Measurements from ENCODE around the gene TTLL5.

Gene TTLL5

DNA sequence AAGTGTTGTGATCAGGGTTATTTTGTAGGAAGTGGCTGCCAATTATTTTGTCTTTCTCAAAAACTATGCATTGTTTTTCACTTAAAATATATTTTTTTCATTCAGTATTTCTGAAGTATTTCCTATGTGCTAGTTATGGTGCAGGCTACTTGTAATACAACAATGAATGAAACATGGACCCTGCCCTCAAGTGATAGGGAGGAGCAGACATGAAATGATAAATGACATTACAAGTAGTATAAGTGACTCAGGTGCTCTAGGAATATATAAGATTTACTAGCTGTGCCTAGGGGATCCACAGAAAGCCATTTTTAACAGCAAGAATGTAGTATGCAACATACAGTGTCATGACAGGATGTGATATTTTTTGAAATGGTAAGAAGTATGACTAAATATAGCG, 65.3 kb downstream of the TTLL5 start:
- Histone ChIP-seq H3K9ac (no peak overlapping the region), H3K79me2 (no peaks in the 10 kb centered on the region), H2AFZ (no peak overlapping the region), H3K4me1 (peaks cover 9% of the 10 kb centered on the region), H3K27me3 (ENCODE audit: control insufficient read depth, insufficient read depth, low read length) (no peaks in the 10 kb centered on the region), H3K36me3 (ENCODE audit: control insufficient read depth, insufficient read depth, low read length) (no peaks in the 10 kb centered on the region), H3K9me3 (ENCODE audit: control insufficient read depth, low read length) (peaks cover 4% of the 10 kb centered on the region), H3K27ac (no peak overlapping the region), H3K4me3 (ENCODE audit: low read depth, low read length) (no peak overlapping the region), H3K4me2 (ENCODE audit: low read length) (no peak overlapping the region)
- TF ChIP-seq, protein P1, sequence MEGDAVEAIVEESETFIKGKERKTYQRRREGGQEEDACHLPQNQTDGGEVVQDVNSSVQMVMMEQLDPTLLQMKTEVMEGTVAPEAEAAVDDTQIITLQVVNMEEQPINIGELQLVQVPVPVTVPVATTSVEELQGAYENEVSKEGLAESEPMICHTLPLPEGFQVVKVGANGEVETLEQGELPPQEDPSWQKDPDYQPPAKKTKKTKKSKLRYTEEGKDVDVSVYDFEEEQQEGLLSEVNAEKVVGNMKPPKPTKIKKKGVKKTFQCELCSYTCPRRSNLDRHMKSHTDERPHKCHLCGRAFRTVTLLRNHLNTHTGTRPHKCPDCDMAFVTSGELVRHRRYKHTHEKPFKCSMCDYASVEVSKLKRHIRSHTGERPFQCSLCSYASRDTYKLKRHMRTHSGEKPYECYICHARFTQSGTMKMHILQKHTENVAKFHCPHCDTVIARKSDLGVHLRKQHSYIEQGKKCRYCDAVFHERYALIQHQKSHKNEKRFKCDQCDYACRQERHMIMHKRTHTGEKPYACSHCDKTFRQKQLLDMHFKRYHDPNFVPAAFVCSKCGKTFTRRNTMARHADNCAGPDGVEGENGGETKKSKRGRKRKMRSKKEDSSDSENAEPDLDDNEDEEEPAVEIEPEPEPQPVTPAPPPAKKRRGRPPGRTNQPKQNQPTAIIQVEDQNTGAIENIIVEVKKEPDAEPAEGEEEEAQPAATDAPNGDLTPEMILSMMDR (IDR thresholded peaks at IDR 0.05), result no peak

DNA sequence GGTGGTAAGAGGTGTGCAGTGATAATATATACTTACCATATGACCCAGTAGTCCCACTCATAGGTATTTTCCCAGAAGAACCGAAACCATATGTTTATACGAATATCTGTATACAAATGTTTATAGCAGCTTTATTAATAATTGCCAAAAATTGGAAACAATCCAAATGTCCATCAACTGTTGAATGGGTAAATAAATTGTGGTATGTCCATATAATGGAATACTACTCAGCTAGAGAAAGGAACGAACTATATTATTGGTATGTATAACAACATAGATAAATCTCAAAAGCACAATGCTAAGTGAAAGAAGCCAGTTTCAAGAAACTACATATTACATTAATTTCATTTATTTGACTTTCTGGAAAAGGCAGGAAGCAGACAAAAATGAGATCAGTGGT, 66.1 kb downstream of the TTLL5 start:
- peaks cover 6% of the 10 kb centered on the region for H3K4me1 ChIP-seq
- H3K9me3 ChIP-seq (ENCODE audit: control insufficient read depth, low read length), result peaks cover 4% of the 10 kb centered on the region
- no peaks in the 10 kb centered on the region for H3K36me3 ChIP-seq (ENCODE audit: control insufficient read depth, insufficient read depth, low read length)
- no peak overlapping the region for H3K4me3 ChIP-seq (ENCODE audit: low read depth, low read length)
- no peak overlapping the region for H3K27ac ChIP-seq
- no peak overlapping the region for H3K9ac ChIP-seq
- H3K4me2 ChIP-seq (ENCODE audit: low read length), result no peak overlapping the region
- no peaks in the 10 kb centered on the region for H3K27me3 ChIP-seq (ENCODE audit: control insufficient read depth, insufficient read depth, low read length)
- TF ChIP-seq, protein P1 (IDR thresholded peaks at IDR 0.05), result no peak
- no peaks in the 10 kb centered on the region for H3K79me2 ChIP-seq
- no peak overlapping the region for H2AFZ ChIP-seq

DNA sequence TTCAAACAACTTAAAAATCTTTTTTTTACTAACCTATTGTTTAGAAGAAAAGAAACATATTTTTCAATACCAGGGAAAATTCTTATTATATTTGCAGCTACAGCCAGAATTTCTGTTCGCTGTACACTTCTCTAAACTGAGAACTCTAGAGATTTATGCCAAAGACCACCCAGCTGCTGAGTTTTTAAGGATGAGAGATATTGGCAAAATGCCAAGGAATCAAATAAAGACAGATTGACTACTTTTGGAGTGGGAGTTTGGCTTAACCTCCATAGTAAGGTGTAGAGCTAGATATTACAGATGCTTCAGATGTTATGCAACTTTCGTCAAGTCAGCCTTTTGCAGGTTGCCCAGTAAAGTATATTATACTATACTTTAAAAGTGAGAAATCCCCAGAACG, 71.8 kb downstream of the TTLL5 start:
- no peak overlapping the region for H3K4me3 ChIP-seq (ENCODE audit: low read depth, low read length)
- H2AFZ ChIP-seq, result no peak overlapping the region
- TF ChIP-seq, protein P1 (IDR thresholded peaks at IDR 0.05), result no peak
- no peaks in the 10 kb centered on the region for H3K4me1 ChIP-seq
- H3K27me3 ChIP-seq (ENCODE audit: control insufficient read depth, insufficient read depth, low read length), result no peaks in the 10 kb centered on the region
- H3K27ac ChIP-seq, result no peak overlapping the region
- H3K36me3 ChIP-seq (ENCODE audit: control insufficient read depth, insufficient read depth, low read length), result no peaks in the 10 kb centered on the region
- H3K4me2 ChIP-seq (ENCODE audit: low read length), result no peak overlapping the region
- H3K9me3 ChIP-seq (ENCODE audit: control insufficient read depth, low read length), result no peaks in the 10 kb centered on the region
- H3K9ac ChIP-seq, result no peak overlapping the region
- H3K79me2 ChIP-seq, result no peaks in the 10 kb centered on the region

DNA sequence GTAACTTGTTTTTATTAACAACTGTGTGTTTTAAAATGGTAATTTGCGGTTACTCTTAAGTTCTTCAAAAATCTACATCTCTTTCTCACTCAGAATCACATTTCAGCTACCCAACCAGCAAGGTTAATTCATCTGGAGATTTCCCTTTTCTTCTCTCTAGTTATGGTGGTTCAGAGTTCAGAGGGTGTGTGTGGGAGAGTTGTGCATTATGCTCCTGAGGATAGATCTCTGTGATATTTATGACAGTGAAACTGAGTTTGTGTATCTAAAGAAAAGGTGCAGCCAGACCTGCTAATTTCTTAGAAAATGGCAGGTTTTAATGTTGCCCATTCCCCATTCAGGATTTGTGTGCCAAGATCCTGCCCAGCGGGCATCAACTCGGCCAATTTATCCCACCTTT, 73.8 kb downstream of the TTLL5 start:
- H3K4me3 ChIP-seq (ENCODE audit: low read depth, low read length), result no peak overlapping the region
- no peaks in the 10 kb centered on the region for H3K9me3 ChIP-seq (ENCODE audit: control insufficient read depth, low read length)
- no peaks in the 10 kb centered on the region for H3K4me1 ChIP-seq
- H3K9ac ChIP-seq, result no peak overlapping the region
- no peak overlapping the region for H3K27ac ChIP-seq
- no peak overlapping the region for H3K4me2 ChIP-seq (ENCODE audit: low read length)
- H2AFZ ChIP-seq, result no peak overlapping the region
- no peaks in the 10 kb centered on the region for H3K27me3 ChIP-seq (ENCODE audit: control insufficient read depth, insufficient read depth, low read length)
- no peaks in the 10 kb centered on the region for H3K36me3 ChIP-seq (ENCODE audit: control insufficient read depth, insufficient read depth, low read length)
- H3K79me2 ChIP-seq, result no peaks in the 10 kb centered on the region
- TF ChIP-seq, protein P1 (IDR thresholded peaks at IDR 0.05), result no peak

DNA sequence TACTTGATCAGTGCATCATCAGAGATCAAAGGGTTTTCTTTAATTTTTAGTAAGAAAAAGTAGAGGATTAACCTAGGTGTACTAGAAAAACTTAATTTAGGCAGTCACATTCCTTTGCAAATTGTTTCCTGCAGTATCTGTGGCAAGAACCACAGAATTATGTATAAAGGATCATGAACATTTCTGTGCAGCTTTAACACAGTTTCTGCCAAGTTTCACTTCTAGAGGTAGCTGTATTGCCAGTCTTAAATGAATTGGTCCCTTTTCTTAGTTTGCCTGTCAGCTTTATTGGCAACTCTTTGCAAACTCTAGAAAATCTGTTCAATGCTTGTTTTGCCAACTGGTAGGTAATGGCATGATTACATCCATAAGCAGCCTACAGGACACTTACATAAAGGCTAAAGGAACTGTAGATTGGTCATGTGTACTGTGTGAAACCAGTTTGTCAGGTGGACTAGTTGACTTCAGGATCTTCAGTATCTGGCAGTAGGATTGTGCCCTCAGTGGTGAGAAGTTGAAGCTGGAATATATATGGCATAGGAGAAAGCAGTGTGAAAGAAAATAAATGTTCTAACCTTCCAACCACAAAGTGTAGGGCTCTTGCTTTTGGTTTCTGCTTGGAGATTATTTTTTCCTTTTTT, 75.9 kb downstream of the TTLL5 start:
- TF ChIP-seq, protein P1 (IDR thresholded peaks at IDR 0.05), result no peak
- no peak overlapping the region for H3K4me3 ChIP-seq (ENCODE audit: low read depth, low read length)
- H2AFZ ChIP-seq, result no peak overlapping the region
- H3K4me2 ChIP-seq (ENCODE audit: low read length), result no peak overlapping the region
- no peaks in the 10 kb centered on the region for H3K9me3 ChIP-seq (ENCODE audit: control insufficient read depth, low read length)
- no peaks in the 10 kb centered on the region for H3K79me2 ChIP-seq
- H3K36me3 ChIP-seq (ENCODE audit: control insufficient read depth, insufficient read depth, low read length), result no peaks in the 10 kb centered on the region
- no peak overlapping the region for H3K27ac ChIP-seq
- H3K9ac ChIP-seq, result no peak overlapping the region
- no peaks in the 10 kb centered on the region for H3K27me3 ChIP-seq (ENCODE audit: control insufficient read depth, insufficient read depth, low read length)
- H3K4me1 ChIP-seq, result no peaks in the 10 kb centered on the region

Data from parathyroid adenoma (tissue), 2 donors.